ENCODE results near the gene AP2A2.
"Not testable (repeated sequence)": the region's sequence is repeated elsewhere in the genome, so short reads cannot be mapped to it uniquely, and the experiment has no call there.

The AP2A2 gene

DNA sequence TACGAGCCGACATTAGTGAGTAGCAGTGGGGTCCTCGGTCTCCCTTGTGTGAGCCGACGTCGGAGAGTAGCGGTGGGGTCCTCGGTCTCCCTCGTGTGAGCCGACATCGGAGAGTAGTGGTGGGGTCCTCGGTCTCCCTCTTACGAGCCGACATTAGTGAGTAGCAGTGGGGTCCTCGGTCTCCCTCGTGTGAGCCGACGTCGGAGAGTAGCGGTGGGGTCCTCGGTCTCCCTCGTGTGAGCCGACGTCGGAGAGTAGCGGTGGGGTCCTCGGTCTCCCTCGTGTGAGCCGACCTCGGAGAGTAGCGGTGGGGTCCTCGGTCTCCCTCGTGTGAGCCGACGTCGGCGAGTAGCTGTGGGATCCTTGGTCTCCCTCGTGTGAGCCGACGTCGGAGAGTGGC, 49.7 kb downstream of the AP2A2 start:
- not testable (repeated sequence) for DNase-seq (ENCODE audit: low read depth in 2 of 2)

DNA sequence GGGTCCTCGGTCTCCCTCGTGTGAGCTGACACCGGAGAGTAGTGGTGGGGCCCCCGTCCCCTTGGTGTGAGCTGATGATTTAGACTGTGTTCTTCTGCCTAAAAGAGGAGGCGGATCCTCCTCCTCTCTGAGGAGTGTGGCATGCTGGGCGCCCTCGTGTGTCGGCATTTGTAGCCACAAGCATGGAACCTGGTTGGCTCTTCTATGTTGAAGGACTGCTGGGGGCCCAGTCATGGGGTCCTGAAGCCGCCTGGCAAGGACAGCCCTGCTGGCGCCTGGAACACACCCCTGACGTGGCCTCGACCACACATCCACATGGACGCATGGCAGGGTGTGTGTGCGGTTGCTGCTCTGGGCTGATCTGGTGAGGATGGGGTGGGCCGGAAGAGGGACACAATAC, 50.2 kb downstream of the AP2A2 start:
- DNase-seq (ENCODE audit: low read depth in 2 of 2): no peak

DNA sequence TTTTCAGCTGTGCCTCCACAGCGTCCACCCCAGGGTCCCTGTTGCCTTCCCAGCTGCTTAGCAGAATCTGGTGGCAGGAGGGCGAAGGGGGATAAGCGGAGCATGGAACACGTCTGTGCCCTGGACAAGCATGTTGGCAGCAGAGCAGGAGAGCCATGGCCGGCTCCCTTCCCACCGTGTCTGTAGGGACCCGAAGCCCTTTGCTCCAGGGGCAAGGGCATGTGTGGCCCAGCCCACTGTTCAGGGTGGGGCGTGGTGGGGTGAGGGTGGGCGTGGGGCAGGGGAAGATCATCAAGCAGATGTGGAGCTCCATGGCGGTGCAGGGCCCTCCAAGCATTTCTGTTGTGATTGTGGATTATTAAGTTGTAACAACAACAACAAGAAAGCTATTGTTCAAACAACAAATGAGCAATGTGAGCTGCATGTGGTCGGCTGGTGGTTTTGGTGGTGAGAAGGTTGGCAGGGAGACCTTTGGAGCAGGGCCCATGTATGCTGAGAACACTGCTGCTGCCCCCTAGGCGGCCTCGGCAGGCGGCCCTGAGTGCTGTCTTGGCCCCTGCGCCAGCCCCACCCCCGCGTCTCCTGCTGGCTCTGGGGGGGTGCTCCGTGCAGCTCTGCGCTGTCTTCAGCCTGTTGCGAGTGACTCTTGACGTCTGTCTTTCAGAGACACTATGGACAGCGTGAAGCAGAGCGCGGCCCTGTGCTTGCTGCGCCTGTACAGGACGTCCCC, 50.9 kb downstream of the AP2A2 start:
- DNase-seq (ENCODE audit: low read depth in 2 of 2): no peak

DNA sequence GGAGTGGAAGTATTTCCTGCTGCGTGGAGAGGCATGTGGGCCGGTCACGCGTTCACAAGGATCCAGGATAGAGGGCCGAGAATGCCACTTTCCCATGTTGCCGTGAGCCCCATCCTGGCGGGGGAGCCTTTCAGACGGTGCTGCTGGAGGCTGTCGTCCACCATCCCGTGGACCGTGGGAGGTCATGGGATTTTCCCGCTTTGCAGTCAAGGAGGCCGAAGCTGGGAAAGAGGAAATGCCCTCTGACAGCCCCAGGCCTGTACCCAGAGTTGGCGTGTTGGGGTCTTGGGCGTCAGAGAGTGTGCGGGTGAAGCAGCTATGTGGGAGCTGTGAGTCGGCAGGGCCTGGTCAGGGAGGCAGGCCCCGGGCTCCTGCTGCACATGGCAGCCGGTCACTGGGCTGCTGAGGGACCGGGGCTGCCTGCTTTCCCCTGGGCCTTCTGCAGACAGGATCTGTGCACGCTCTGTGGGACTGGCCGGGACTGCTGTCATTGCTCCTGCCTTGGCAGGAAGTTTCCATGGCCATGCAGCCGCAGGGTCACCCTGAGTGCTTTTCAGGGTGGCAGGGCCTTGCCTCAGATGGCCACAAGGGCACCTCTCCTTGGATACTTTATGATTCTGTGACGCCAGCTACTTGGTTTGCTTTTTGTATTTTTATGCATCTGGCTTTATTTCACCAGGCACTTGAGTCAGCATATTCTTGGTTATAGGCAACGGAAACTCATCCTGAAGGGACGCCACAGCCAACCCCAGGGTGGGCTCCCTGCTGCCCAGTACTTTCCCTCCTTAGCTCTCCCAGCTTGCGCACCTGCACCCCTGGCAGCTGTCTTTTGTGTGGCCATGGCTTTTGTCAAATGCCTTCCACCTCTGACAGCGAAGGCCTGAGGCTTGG, 52.4 kb downstream of the AP2A2 start:
- no peak for DNase-seq (ENCODE audit: low read depth in 2 of 2)

DNA sequence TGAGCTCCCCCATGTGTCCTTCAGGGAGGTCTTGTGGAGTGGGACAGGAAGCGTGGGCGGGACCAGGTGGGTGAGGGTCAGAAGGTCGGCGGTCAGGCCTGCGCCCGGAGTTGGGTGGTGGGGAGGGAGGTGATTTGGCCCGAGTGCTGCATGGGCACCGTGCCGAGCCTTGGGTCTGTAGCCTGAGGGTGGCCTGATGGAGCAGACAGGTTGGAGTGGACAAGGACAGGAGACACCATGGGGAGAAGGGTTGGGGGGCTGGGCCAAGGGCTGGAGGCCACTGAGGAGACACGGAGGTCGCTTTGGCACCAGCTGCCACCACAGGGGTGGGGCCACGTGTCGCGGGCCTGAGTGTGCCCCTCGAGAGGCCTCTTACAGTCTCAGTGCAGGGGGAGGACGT, 53.1 kb downstream of the AP2A2 start:
- no peak for DNase-seq (ENCODE audit: low read depth in 2 of 2)

DNA sequence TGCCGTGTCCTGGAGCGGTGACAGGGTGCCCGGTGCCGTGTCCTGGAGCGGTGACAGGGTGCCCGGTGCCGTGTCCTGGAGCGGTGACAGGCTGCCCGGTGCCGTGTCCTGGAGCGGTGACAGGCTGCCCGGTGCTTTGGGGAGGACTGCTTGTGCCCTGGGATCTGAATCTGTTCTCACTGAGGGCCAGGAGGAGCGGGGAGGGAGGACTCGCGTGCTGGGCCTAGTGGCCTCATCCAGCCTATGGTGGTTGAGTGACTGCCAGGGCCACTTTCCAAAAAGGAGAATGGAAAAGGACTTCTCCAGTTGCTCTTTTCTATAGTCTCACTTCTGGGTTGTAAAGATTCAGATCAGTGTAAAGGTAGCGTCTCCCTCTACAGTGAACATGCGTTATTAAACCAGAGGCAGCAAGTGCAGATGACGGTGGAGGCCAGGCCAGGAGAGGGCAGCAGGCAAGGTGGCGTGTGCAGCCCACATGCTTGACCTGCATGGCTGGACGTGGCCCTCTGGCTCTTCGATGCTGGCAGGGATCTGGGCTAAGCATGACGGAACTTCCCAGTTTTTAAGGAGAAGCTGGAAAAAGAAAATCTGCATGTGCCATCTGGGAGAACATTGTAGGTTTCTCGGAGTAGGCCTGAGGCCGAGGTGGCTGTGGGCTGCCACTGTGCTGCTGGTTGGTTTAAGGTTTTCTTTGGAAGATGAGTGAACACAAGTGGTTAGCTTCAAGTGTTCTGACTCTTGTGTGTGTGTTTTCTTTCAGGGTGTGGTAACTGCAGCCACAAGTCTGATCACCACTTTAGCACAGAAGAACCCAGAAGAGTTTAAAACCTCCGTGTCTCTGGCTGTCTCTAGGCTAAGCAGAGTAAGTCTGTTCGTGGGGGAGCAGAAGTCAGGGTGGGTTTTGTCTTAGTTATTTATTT, 55.0 kb downstream of the AP2A2 start:
- DNase-seq (ENCODE audit: low read depth in 2 of 2): no peak

DNA sequence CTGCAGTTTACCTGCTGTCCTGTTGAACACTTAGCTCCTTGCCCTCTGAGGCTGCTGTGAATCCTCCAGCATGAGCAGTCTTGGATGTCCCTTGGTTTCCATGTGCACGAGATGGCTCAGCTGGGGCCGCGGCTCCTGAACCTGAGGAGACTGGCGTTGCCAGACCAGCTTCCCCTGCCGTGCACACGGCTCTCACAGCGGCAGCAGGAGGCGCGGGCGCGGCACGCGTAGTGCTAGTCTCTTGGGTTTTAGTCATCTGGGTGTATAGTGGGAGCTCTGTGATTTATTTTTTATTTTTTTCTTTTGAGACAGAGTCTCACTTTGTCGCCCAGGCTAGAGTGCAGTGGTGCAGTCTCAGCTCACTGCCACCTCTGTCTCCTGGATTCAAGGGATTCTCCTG, 56.1 kb downstream of the AP2A2 start:
- no peak for DNase-seq (ENCODE audit: low read depth in 2 of 2)

DNA sequence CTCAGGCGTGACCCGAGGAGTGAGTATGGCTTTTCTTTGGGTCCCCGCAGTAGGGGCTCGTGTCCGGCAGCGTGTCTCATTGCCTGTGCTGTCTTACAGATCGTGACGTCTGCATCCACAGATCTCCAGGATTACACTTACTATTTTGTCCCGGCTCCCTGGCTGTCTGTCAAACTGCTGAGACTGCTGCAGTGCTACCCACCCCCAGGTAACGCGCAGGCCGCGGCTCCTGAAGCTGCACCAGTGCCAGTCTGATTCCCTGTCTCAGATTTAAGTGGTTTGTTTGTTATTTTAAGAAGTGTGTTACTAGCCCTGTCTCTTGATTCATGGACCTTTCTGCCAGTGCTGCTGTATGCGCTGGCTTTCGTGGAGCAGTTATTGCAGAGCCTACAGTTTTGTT, 58.9 kb downstream of the AP2A2 start:
- no peak for DNase-seq (ENCODE audit: low read depth in 2 of 2)

DNA sequence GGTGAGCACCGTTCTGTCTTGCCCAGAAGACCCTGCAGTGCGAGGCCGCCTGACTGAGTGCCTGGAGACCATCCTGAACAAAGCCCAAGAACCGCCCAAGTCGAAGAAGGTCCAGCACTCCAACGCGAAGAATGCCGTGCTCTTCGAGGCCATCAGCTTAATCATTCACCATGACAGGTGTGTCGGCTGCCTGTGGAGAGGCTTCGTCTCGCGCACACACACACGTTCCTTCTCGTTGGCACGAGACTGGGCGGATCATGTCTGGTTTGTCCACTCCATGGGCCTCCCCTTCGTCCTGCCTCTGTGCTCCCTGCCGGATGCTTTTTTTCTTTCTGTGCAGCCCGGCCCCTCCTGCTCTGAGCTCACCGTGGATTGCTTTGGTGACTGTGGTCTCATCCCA, 59.7 kb downstream of the AP2A2 start:
- DNase-seq (ENCODE audit: low read depth in 2 of 2): no peak

DNA sequence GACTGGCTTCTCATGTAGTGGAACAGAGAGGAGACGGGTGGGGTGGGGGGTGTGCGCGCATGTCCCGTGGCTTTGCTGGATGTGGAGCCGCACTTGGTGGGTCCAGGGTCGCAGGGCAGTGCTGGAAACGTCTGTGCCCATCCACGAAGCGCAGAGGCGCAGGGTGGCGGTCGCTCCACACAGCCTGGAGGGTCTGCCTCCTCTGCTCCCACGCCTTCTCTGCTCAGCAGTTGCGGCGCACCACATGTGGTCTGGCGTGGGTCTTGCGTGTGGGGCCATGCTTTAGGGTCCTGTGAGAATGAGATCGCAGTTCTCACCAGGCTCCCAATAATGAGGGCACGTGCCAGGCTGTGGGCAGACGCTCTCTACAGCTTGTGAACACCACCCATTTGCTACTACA, 60.2 kb downstream of the AP2A2 start:
- DNase-seq (ENCODE audit: low read depth in 2 of 2): no peak

DNA sequence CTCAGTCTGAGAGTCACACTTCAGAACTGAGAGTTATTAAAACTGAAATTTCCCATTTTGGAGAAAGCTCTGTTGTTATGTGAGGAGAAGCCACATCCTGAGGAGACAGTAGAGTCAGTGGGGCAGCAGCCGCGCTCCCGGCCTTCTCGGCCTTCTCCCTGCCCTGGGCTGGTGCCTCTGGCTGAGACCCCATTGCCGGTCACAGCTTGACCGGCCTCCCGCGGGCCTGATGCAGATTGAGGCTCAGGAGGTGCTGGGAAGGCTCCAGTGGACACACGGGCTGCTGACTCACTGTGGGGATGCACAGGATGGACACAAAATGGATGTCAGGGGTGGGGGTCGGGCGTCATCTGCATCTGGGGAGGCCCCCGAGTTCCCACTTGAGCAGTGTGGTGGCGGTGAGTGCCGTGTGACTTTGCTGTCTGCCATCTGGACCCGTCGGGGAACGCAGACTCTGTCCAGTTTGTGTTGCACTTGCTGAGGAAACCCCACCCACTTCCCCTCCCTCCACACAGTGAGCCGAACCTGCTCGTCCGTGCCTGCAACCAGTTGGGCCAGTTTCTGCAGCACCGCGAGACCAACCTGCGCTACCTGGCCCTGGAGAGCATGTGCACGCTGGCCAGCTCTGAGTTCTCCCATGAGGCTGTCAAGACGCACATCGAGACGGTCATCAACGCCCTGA, 60.7 kb downstream of the AP2A2 start:
- DNase-seq (ENCODE audit: low read depth in 2 of 2): no peak

DNA sequence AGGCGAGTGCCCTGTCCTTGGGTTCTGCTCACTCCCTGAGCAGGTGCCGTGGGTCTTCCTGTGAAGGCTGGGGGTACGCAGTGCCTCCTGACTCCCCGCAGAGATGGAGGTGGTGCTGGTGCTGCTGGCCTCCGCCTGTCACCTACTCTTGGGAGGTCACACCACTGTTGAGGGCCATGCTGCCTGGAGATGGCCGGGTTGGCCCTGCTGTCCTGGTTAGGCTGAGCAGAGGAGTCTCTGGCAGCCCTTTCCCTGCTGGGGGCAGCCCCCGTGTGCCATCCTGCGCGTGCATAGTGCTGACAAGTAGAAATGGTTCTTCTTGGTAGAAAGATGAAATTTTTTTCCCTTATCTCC, 61.3 kb downstream of the AP2A2 start:
- no peak for DNase-seq (ENCODE audit: low read depth in 2 of 2)

DNA sequence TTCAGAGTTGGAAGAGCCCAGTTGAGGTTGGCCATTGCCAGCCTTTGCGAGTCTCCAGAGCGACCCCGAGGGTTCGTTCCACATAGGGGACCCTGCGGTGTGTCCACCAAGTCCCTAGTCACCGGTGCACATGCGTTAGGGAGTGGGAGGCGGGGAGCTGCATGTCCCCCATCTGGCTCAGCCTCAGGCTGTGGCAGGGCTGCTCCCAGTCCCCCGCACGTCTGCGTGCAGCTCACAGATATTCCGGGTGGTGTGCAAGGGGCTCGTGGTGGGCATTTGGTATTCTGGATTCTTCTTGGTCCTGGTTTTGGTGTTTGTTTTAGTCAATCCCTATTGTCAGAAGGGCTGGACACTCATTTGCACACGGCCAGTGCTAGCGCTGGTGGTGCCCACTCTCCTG, 62.0 kb downstream of the AP2A2 start:
- DNase-seq (ENCODE audit: low read depth in 2 of 2): no peak

DNA sequence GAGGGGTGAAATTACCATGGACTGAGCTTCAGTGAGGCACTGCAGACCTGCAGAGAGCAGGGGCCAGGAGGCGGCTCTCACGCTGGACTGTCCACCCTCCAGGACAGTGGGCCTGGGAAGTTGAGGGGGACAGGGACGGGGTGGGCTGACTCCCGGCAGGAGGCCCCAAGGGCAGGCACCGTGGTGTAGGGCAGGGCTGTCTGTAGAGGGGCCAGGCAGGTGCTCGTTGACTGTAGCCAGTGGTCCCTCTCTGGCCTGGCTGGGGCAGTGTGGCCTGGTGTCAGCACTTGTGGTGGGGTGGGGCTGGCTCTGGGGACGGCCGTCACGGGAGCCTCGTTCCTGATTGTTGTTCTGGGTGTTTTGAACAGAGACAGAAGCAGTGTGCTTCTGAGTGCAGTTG, 64.4 kb downstream of the AP2A2 start:
- no peak for DNase-seq (ENCODE audit: low read depth in 2 of 2)

DNA sequence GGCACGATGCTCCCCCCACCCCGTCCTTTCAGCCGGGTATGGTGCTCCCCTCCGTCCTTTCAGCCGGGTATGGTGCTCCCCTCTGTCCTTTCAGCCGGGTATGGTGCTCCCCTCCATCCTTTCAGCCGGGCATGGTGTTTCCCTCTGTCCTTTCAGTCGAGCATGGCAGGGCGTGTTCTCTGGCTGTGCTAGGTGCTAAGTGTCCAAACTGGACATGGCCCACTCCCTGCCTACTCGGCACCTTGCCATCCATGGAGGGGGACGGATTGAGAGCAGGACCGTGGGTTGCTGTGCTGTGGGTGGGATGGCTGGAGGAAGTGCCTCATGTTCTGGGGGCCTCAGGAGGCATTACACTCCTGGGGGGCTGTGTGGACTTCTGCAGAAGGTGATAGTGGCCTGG, 65.4 kb downstream of the AP2A2 start:
- no peak for DNase-seq (ENCODE audit: low read depth in 2 of 2)

DNA sequence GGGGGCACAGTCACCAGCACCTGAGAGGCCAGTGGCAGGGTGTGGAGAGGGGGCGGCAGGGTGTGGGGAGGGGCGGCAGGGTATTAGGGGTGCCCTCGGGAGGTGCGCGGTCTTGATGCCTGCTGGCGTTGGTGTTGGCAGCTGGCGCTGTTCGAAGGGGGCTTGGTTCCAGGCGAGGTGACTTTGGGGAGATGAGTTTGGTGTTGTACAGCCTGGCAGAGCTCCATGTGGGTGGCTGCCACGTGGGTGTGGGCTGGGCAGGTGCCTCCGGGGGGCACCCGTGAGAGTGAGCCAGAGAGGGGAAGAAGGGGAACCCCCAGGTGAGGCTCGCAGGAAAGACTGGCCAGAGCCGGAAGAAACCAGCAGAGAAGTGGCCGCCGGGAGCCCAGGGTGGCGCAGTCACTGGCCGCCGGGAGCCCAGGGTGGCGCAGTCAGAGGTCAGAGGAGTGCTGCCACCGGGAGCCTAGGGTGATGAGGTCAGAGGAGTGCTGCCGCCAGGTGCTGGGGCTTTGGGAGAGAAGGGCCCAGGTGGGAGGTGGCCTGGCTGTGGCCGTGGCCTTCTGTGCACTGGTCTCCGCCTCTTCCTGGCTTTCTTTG, 66.1 kb downstream of the AP2A2 start:
- no peak for DNase-seq (ENCODE audit: low read depth in 2 of 2)

DNA sequence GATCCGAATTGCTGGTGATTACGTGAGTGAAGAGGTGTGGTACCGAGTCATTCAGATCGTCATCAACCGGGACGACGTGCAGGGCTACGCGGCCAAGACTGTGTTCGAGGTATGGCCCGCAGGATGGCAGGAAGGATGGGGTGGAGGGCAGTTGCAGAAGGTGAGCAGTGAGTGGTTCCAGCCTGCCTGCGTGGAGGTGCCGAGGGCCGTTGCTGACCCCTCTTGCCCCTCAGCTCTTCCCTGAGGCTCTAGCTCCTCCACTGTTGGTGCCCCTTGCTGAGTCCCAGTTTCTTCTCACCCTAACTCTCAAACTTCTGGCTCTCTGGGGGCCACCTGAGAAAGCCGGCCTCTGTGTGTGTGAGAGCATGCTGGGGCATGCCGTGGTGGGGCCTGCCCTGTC, 66.9 kb downstream of the AP2A2 start:
- DNase-seq (ENCODE audit: low read depth in 2 of 2): no peak

DNA sequence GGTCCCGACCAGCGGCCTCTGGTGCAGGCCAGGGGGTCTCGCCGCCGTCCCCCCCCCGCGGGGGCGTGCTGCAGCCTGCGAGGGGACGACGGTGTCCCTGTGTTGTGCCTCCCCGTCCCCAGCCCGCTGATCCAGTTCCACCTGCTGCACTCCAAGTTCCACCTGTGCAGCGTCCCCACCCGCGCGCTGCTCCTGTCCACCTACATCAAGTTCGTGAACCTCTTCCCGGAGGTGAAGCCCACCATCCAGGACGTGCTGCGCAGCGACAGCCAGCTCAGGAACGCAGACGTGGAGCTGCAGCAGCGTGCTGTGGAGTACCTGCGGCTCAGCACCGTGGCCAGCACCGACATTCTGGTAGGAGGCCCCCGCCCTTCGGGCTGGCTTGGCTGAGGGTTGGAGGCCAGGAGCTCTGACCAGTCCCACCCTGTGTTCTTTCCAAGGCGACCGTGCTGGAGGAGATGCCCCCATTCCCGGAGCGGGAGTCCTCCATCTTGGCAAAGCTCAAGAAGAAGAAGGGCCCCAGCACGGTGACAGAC, 68.0 kb downstream of the AP2A2 start:
- DNase-seq (ENCODE audit: low read depth in 2 of 2): no peak

DNA sequence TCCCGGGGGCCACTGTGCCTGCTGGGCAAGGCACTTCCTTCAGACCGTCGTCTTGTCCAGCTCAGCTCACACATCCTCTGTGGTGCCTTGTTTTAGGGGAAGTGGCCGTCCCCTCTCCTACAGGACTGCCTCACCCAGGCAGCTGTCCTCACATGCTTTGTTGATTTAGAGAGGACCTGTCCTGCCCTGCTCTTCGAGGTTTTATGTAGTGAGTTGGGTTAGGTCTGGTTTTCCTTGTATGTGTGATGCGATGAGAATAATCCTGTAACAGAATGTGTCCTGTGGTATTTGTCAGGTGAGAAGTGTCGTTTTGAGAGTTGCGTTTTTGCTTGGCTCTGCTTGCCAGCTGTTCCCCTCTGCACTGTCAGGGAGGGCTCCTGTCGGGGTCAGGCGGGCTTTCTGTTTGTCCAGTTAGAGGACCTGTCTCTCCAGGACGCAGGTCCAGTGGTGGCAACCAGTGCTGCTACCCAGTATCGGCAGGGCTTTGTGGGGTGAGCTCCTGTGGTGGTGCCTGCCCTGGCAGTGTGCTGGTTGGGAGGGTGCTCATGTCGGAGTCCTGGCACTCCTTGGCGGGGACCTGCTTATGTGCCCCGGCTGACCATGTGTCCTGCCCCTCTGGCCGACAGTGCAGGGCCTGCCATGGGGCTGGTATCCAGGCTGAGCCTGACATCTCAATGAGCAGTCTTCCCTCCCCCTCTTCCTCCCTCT, 69.5 kb downstream of the AP2A2 start:
- no peak for DNase-seq (ENCODE audit: low read depth in 2 of 2)

DNA sequence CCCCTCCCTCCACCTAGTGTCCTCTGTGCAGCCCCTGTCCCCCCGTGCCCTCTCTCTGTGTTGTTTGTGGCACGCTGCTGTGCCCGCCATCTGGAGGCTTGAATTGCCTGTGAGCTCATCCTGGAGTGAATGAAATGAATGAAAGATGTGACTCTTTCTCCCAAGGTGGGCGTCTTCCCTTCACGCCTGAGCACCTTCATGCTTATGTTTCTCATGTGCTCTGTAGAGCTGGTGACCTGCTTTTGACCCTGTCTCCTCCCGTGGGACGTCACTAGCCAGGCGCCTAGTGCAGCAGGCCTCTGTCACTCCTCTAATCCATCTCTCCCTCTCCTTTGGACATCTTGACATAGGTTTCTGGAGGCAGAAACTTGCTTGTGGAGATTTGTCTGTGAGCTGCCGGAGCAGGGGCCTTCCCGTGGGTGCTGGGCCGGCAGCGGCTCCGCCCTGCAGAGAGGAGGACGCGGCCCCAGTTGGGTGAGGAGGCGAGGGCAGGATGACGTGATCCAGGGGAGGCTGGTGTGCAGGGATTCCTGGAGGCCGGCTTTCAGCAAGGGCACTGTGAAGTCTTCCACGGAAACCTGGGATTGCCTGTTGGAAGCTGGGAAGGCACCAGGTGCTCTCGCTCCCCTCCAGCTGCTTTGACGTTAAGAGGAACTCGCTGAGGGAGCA, 70.2 kb downstream of the AP2A2 start:
- no peak for DNase-seq (ENCODE audit: low read depth in 2 of 2)

All from stimulated activated CD8-positive, alpha-beta memory T cell treated with anti-CD3 and anti-CD28 coated beads, Interleukin-2, amount 100 ng/mL, for 1 hour (primary cell).